Karpas-422 (cell line): ENCODE results near the gene FAM120B. TPM values are rescaled to one million over a fixed set of nuclear protein-coding genes. Genes with fewer than 3 reads are reported as not detected.

ENCODE experiments used
- DNase-seq: peaks from one replicate; pipeline ENCODE4 v3.0.0-alpha.2; 2015
- H2AFZ ChIP-seq: fragments of 200-600 bp; sonication (generic); 2 replicates; pipeline ENCODE4 v1.6.1; 2014; ENCODE audit warnings: antibody characterized with exemption, low read length, mixed read lengths
- H3K27ac ChIP-seq: fragments of 200-600 bp; sonication (generic); 2 replicates; pipeline ENCODE4 v1.5.1; 2014; ENCODE audit warnings: mild to moderate bottlenecking, low read length, moderate library complexity
- H3K27me3 ChIP-seq: fragments of 200-600 bp; sonication (generic); 2 replicates; pipeline ENCODE4 v1.6.1; 2014; ENCODE audit warnings: low read length, mixed read lengths
- H3K36me3 ChIP-seq: fragments of 200-600 bp; sonication (generic); 2 replicates; pipeline ENCODE4 v1.6.1; 2014; ENCODE audit warnings: low read length, mixed read lengths; ENCODE audit not compliant: insufficient read depth
- H3K4me1 ChIP-seq: fragments of 200-600 bp; sonication (generic); 2 replicates; pipeline ENCODE4 v1.6.1; 2014; ENCODE audit warnings: mild to moderate bottlenecking, low read length, mixed read lengths
- H3K4me2 ChIP-seq: fragments of 200-600 bp; sonication (generic); 2 replicates; pipeline ENCODE4 v1.6.1; 2014; ENCODE audit warnings: low read length, low read depth, mild to moderate bottlenecking; ENCODE audit not compliant: poor library complexity, severe bottlenecking
- H3K4me3 ChIP-seq: fragments of 200-600 bp; sonication (generic); 2 replicates; pipeline ENCODE4 v1.5.1; 2014; ENCODE audit warnings: mild to moderate bottlenecking, antibody characterized with exemption, low read length, mixed read lengths
- H3K79me2 ChIP-seq: fragments of 200-600 bp; sonication (generic); 2 replicates; pipeline ENCODE4 v1.6.1; 2014; ENCODE audit warnings: mild to moderate bottlenecking, low read length, mixed read lengths
- H3K9ac ChIP-seq: fragments of 200-600 bp; sonication (generic); 2 replicates; pipeline ENCODE4 v1.6.0; 2014; ENCODE audit warnings: low read length
- H3K9me2 ChIP-seq: fragments of 200-600 bp; sonication (generic), shearing (Covaris generic); replicated peaks from 2 replicates; pipeline ENCODE4 v1.6.0; 2014; ENCODE audit warnings: mild to moderate bottlenecking, low read length, moderate library complexity; ENCODE audit not compliant: insufficient read depth
- H3K9me3 ChIP-seq: fragments of 300-700, 200-600 bp; sonication (generic); 2 replicates; pipeline ENCODE4 v1.6.1; 2014; ENCODE audit warnings: low read length, mixed read lengths
- H4K20me1 ChIP-seq: fragments of 200-600 bp; sonication (generic); 2 replicates; pipeline ENCODE4 v1.6.1; 2014; ENCODE audit warnings: mild to moderate bottlenecking, antibody characterized with exemption, low read length, low read depth; ENCODE audit not compliant: insufficient read depth
- total RNA-seq: library from RNA; depleted of rRNA; stranded (reverse); fragments of >200 nt; shearing (Covaris generic); gene quantifications from 2 replicates; pipeline ENCODE4 v1.2.3, GENCODE V29; 2014; ENCODE audit warnings: low replicate concordance

Gene FAM120B
- total RNA-seq, 1 experiment from 2014 or later: 32.1 TPM

DNA sequence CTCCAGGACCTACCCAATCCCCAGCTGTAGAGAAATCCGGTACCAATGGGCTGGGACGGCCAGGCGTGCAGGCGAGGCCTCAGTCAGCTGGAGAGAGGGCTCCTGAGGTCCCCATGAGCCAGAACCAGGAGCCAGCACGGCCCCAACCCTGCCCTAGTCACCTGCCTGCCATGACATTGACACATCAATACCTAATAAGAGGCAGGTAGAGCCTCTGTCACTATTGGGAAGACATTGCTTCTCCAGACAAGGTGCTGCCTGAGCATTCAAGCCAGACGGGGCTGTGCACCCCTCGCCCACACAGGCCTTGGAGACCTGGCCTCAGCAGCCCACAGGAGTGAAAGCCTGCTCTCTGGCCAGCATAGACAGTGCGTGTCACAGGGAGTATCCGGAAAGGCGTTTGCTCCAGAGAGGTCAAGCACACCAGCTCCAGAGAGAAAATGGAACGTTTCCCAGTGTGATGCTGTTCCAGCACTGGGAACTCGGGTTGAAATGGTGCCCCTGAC lies 19.1 kb upstream of the FAM120B start:
- H3K36me3 ChIP-seq: no peaks in the 10 kb centered on the region
- H3K27ac ChIP-seq: no peak overlapping the region
- no peaks in the 10 kb centered on the region for H3K27me3 ChIP-seq
- H3K9me3 ChIP-seq: no peaks in the 10 kb centered on the region
- no peak overlapping the region for H3K9ac ChIP-seq
- H4K20me1 ChIP-seq: peaks cover 3% of the 10 kb centered on the region
- H3K4me2 ChIP-seq: no peak overlapping the region
- no peaks in the 10 kb centered on the region for H3K9me2 ChIP-seq
- no peak for DNase-seq
- H3K4me1 ChIP-seq: peaks cover 15% of the 10 kb centered on the region
- H3K4me3 ChIP-seq: no peak overlapping the region
- H3K79me2 ChIP-seq: no peaks in the 10 kb centered on the region
- H2AFZ ChIP-seq: no peak overlapping the region

DNA sequence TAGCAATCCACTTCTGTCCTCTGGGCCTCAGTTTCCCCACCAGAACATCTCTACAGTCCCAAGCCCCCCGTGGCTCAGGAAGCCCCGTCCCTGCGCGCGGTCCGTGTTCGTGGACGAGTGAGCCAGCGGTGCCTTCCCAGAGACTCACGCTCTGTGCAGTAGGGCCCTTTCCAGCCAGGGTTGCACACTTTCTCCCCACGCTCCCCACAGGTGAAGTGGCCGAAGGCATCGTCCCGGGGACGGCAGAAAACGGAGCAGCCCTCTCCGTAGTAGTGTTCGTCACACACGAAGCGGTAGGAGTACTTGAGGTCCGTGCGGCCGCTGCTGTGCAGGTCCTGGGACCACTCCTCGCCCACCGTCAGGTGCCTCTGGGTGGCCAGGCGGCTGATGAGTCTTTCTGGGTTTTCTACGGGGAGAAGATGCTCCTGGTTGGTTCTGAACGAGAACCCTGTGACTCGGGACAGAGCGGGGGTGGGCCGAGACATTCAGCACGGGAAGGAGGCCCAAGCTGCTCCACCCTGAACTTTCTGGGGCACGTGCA lies 18.4 kb upstream of the FAM120B start:
- H3K36me3 ChIP-seq: no peaks in the 10 kb centered on the region
- H4K20me1 ChIP-seq: peaks cover 7% of the 10 kb centered on the region
- H3K9ac ChIP-seq: no peak overlapping the region
- no peak overlapping the region for H3K27ac ChIP-seq
- no peaks in the 10 kb centered on the region for H3K9me2 ChIP-seq
- no peak overlapping the region for H3K4me3 ChIP-seq
- no peak overlapping the region for H2AFZ ChIP-seq
- no peak overlapping the region for H3K4me2 ChIP-seq
- no peaks in the 10 kb centered on the region for H3K9me3 ChIP-seq
- peaks cover 19% of the 10 kb centered on the region for H3K4me1 ChIP-seq
- H3K79me2 ChIP-seq: no peaks in the 10 kb centered on the region
- no peak for DNase-seq
- H3K27me3 ChIP-seq: no peaks in the 10 kb centered on the region

GRCh38 chr6:170288852-170289179 lies 17.7 kb upstream of the FAM120B start:
- no peaks in the 10 kb centered on the region for H3K36me3 ChIP-seq
- H3K9ac ChIP-seq: no peak overlapping the region
- H3K27ac ChIP-seq: no peak overlapping the region

GRCh38 chr6:170289180-170289931 lies 17.2 kb upstream of the FAM120B start:
- Histone ChIP-seq H3K4me1 (peaks cover 21% of the 10 kb centered on the region), H3K36me3 (no peaks in the 10 kb centered on the region), H3K27ac (no peak overlapping the region), H3K4me3 (peak overlapping the region; percentile 69), H3K9me2 (no peaks in the 10 kb centered on the region), H2AFZ (no peak overlapping the region), H3K27me3 (no peaks in the 10 kb centered on the region), H3K4me2 (peak overlapping the region; percentile 80), H3K79me2 (no peaks in the 10 kb centered on the region), H4K20me1 (peaks cover 7% of the 10 kb centered on the region), H3K9ac (peak overlapping the region; percentile 60), H3K9me3 (no peaks in the 10 kb centered on the region)
- no peak for DNase-seq

More at GRCh38 chr6:170288852-170289179, 17.7 kb upstream of the FAM120B start:
- Histone ChIP-seq H3K4me1 (peaks cover 21% of the 10 kb centered on the region), H3K4me3 (no peak overlapping the region), H3K79me2 (no peaks in the 10 kb centered on the region), H3K9me3 (no peaks in the 10 kb centered on the region), H3K9me2 (no peaks in the 10 kb centered on the region), H3K27me3 (no peaks in the 10 kb centered on the region), H3K4me2 (no peak overlapping the region), H4K20me1 (peaks cover 7% of the 10 kb centered on the region), H2AFZ (no peak overlapping the region)
- no peak for DNase-seq

DNA sequence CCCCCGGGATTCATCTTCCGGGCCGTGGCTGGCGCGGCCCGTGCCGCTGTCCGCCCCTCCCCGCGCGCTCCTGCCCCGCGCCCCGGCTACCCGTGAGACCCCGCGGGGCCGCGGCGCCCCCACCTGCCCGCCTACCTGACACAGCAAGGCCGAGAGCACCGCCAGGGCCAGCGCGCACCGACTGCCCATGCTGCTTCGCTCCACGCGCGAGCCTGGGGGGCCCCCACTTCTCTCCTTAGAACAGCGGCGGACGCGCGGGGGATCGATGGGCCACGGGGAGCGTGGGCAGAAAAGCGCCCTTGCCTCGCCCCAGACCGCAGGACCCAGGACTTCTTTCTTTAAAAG lies 16.6 kb upstream of the FAM120B start:
- Histone ChIP-seq H4K20me1 (peaks cover 7% of the 10 kb centered on the region), H3K79me2 (no peaks in the 10 kb centered on the region), H3K36me3 (no peaks in the 10 kb centered on the region), H3K9me2 (no peaks in the 10 kb centered on the region), H3K9ac (peak overlapping the region; percentile 60), H3K4me1 (peaks cover 21% of the 10 kb centered on the region), H3K4me2 (peak overlapping the region; percentile 80), H3K27ac (no peak overlapping the region), H2AFZ (peak overlapping the region; percentile 7; the same call in 1 of the 2 replicates), H3K27me3 (no peaks in the 10 kb centered on the region), H3K9me3 (no peaks in the 10 kb centered on the region), H3K4me3 (peak overlapping the region; percentile 69)
- DNase-seq: no peak

DNA sequence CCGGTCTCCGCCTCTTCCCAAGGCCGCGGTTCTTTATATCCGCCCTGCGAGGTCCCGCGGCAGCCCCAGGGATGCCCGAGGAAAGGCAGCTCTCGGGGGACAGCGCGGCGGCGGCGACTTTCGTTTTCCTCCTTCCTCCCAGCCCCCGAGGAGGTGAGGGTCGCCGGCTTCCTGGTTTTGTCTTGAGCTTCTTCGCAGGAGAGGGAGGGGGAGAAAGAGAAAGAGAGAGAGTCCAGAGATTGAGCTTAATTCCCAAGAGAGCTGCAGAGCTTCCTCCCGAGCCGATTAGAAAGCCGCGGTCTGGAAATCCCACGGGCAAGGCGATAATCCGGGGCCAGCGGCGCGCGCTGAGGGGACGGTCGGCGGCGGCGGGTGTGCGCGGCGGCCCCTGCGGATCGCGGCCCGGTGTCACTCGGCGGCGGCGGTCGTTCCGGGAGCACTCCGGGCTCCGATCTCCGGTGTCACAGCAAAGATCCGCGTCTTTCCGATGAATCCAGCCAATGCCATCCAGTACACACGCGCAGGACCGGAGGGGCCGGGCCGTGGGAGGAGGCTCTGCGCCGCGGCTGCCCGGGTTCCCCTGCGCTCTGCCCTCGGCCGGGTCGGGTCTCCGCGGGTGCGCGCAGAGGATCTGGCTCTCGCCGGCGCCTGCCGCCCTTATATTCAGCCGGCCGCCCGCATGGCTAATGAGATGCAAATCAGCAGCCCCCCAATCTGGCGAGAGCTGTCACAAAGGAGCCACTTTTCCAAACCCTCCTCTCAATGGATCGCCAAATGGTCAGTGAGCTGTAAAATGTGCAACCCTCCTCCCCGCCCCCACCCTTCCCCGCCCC lies 16.0 kb upstream of the FAM120B start, which contains the start of gene DLL1:
TSS of gene DLL1 (minus strand) at position 783 of the 833 bp plus-strand sequence. CDS start 939 bp downstream, outside the sequence.
- Histone ChIP-seq H3K4me3 (peak within 1 kb of the TSS; percentile 69), H3K36me3 (no peaks in the 10 kb centered on the region), H3K9me3 (no peaks in the 10 kb centered on the region), H3K4me2 (peak within 1 kb of the TSS; percentile 80), H3K4me1 (peaks cover 22% of the 10 kb centered on the region), H3K9me2 (no peaks in the 10 kb centered on the region), H3K79me2 (no peaks in the 10 kb centered on the region), H3K27me3 (no peaks in the 10 kb centered on the region), H3K27ac (no peak within 1 kb of the TSS), H2AFZ (peak within 1 kb of the TSS; percentile 7; the same call in 1 of the 2 replicates), H3K9ac (peak within 1 kb of the TSS; percentile 60), H4K20me1 (peaks cover 7% of the 10 kb centered on the region)
- DNase-seq: peak; percentile 55

DNA sequence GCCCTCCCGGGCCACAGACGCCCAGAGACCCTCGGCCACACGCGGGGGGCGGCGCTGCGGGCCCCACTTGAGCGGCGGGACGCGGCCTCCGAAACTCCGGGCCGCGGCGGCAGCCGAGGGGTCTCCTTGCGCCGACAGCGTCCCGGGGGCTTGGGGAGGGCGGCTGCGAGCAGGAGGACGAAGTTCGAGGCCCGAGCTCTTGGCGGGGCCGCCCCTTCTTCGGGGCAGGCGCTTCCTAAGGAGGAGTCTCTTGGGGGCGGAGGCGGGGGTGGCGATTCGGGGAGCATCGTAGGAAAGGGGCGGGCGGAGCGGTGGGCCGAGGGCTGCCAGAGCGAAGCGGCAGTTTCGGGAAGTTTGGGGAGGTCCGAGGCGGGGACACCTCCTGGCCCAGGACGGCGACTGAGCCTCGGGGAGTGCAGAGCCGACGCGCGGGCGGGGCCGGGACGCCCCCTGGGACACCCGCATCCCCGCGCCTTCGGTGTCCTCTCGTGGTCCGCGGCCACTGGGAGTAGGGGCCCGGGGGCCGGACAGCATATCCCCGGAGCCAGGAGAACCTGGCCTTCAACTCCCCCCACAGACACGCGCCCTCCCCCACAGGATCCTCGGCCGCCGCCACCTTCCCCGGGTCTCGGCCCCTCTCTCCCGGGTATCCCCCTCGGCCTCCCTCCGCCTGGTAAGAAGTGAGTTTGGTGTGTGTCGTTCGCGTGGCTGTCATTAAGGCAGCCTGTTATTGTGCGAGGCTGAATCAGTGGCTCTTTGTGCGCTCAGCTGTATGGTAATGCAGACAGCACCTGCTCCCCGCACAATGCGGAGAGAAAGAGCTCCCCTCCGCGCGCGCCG lies 15.1 kb upstream of the FAM120B start:
- Histone ChIP-seq H3K4me3 (peak overlapping the region; percentile 48; the same call in 1 of the 2 replicates), H3K9me2 (no peaks in the 10 kb centered on the region), H3K9ac (no peak overlapping the region), H3K9me3 (no peaks in the 10 kb centered on the region), H3K4me1 (peaks cover 24% of the 10 kb centered on the region), H3K79me2 (no peaks in the 10 kb centered on the region), H3K36me3 (no peaks in the 10 kb centered on the region), H3K27me3 (no peaks in the 10 kb centered on the region), H3K27ac (no peak overlapping the region), H4K20me1 (peaks cover 7% of the 10 kb centered on the region), H3K4me2 (peak overlapping the region; percentile 59), H2AFZ (no peak overlapping the region)
- DNase-seq: no peak
